IMR-90 (cell line): Measurements from ENCODE around the gene EPN1. TPM values are rescaled to one million over a fixed set of nuclear protein-coding genes. Genes with fewer than 3 reads are reported as not detected.

Experiments used
- ATAC-seq: fragments of 200-7000 bp; cut with Tn5 transposase; 2 replicates; pipeline ENCODE4 v1.9.1; 2020; ENCODE audit warnings: low read depth, mild to moderate bottlenecking, moderate library complexity
- BruUV-seq: library from RNA; stranded (reverse); fragments of 400-500 nt; replicated peaks from 2 replicates; lab custom pipeline; 2021; lab: Mats Ljungman, UMichigan
- CTCF ChIA-PET: fragments of 300-600 bp; formaldehyde crosslinking; extraction: SDS; loops from one replicate; lab custom pipeline; 2021; ENCODE audit warnings: antibody characterized with exemption; lab: Yijun Ruan, JAX
- POLR2A ChIA-PET: fragments of 300-600 bp; sonication (Branson Sonifier 250); formaldehyde crosslinking; loops from one replicate; lab custom pipeline; 2022; ENCODE audit warnings: antibody characterized with exemption; ENCODE audit not compliant: unreplicated experiment; lab: Charles Lee
- DNase-seq: peaks from one replicate; pipeline ENCODE4 v3.0.0; 2013
- H2AFZ ChIP-seq: replicated peaks from 2 replicates; pipeline ENCODE3; 2013; ENCODE audit warnings: low read length, mild to moderate bottlenecking; ENCODE audit not compliant: poor library complexity
- H2AK5ac ChIP-seq: 2 replicates; pipeline ENCODE4 v1.6.1; 2013; ENCODE audit warnings: low read depth, low read length, inconsistent platforms
- H2AK9ac ChIP-seq: replicated peaks from 2 replicates; pipeline ENCODE3; 2013; ENCODE audit warnings: mild to moderate bottlenecking, low read depth, low read length, moderate library complexity; ENCODE audit not compliant: poor library complexity
- H2BK120ac ChIP-seq: 2 replicates; pipeline ENCODE4 v1.6.1; 2013; ENCODE audit warnings: low read depth, low read length, inconsistent platforms
- H2BK15ac ChIP-seq: 3 replicates; pipeline ENCODE4 v1.6.1; 2013; ENCODE audit warnings: low read depth, low read length, inconsistent platforms
- H2BK20ac ChIP-seq: 2 replicates; pipeline ENCODE4 v1.6.1; 2013; ENCODE audit warnings: low read depth, mild to moderate bottlenecking, inconsistent platforms, low read length, moderate library complexity
- H2BK5ac ChIP-seq: 2 replicates; pipeline ENCODE4 v1.6.1; 2013; ENCODE audit warnings: mild to moderate bottlenecking, low read depth, low read length, inconsistent platforms; ENCODE audit not compliant: poor library complexity, severe bottlenecking
- H3K14ac ChIP-seq: replicated peaks from 2 replicates; pipeline ENCODE4 v1.6.1; 2013; ENCODE audit warnings: low read depth, low read length, inconsistent platforms
- H3K18ac ChIP-seq: 2 replicates; pipeline ENCODE4 v1.6.1; 2013; ENCODE audit warnings: low read depth, low read length, control low read depth
- H3K23ac ChIP-seq: 2 replicates; pipeline ENCODE4 v1.6.1; 2013; ENCODE audit warnings: low read depth, low read length, inconsistent platforms
- H3K27ac ChIP-seq: 2 replicates; pipeline ENCODE4 v1.5.1; 2013; ENCODE audit warnings: mild to moderate bottlenecking, control low read depth, low read length; ENCODE audit not compliant: insufficient read depth
- H3K27me3 ChIP-seq: 2 replicates; pipeline ENCODE4 v1.6.1; 2013; ENCODE audit warnings: low read length; ENCODE audit not compliant: control insufficient read depth, insufficient read depth
- H3K36me3 ChIP-seq: 2 replicates; pipeline ENCODE4 v1.6.1; 2013; ENCODE audit warnings: low read length, mixed read lengths; ENCODE audit not compliant: control insufficient read depth, insufficient read depth
- H3K4ac ChIP-seq: 2 replicates; pipeline ENCODE4 v1.6.1; 2013; ENCODE audit warnings: low read depth, low read length, inconsistent platforms
- H3K4me1 ChIP-seq: 2 replicates; pipeline ENCODE4 v1.6.1; 2013; ENCODE audit warnings: low read length, mixed read lengths; ENCODE audit not compliant: control insufficient read depth, insufficient read depth
- H3K4me2 ChIP-seq: 2 replicates; pipeline ENCODE4 v1.6.1; 2013; ENCODE audit warnings: low read depth, mild to moderate bottlenecking, control low read depth, low read length, moderate library complexity
- H3K4me3 ChIP-seq: 2 replicates; pipeline ENCODE4 v1.5.1; 2013; ENCODE audit warnings: low read depth, mild to moderate bottlenecking, control low read depth, low read length, moderate library complexity; ENCODE audit not compliant: insufficient read depth
- H3K56ac ChIP-seq: 2 replicates; pipeline ENCODE4 v1.6.1; 2013; ENCODE audit warnings: low read length, inconsistent platforms; ENCODE audit not compliant: insufficient read depth; ENCODE audit errors: extremely low read depth
- H3K79me1 ChIP-seq, 2 experiments: 2 replicates each; pipeline ENCODE4 v1.6.1; 2013; ENCODE audit warnings: low read length in 2 of 2, inconsistent platforms in 1 of 2, low read depth in 1 of 2
- H3K9ac ChIP-seq: 2 replicates; pipeline ENCODE4 v1.6.1; 2013; ENCODE audit warnings: low read depth, low read length, control low read depth
- H3K9me1 ChIP-seq: 2 replicates; pipeline ENCODE4 v1.6.1; 2013; ENCODE audit warnings: low read length, inconsistent platforms; ENCODE audit not compliant: insufficient read depth
- H3K9me3 ChIP-seq: 2 replicates; pipeline ENCODE4 v1.6.1; 2013; ENCODE audit warnings: low read length; ENCODE audit not compliant: control insufficient read depth, insufficient read depth
- H4K20me1 ChIP-seq: 2 replicates; pipeline ENCODE4 v1.6.1; 2013; ENCODE audit warnings: low read length, inconsistent platforms; ENCODE audit not compliant: insufficient read depth
- H4K5ac ChIP-seq: 2 replicates; pipeline ENCODE4 v1.6.1; 2013; ENCODE audit warnings: mild to moderate bottlenecking, low read depth, low read length, control low read depth
- H4K8ac ChIP-seq, 2 experiments: 2 replicates each; pipeline ENCODE4 v1.6.1; 2013; ENCODE audit warnings: low read depth in 2 of 2, low read length in 2 of 2, control low read depth in 1 of 2, inconsistent platforms in 1 of 2
- H4K91ac ChIP-seq: 2 replicates; pipeline ENCODE4 v1.6.1; 2013; ENCODE audit warnings: low read depth, low read length, inconsistent platforms; ENCODE audit not compliant: insufficient read depth
- BHLHE40 ChIP-seq: fragments of 150-350 bp; IDR thresholded peaks from 2 replicates; pipeline ENCODE4 v1.6.1; 2016; ENCODE audit warnings: mild to moderate bottlenecking, low read depth, low read length
- CEBPB ChIP-seq: IDR thresholded peaks from 2 replicates; pipeline ENCODE4 v1.6.1; 2012; ENCODE audit warnings: low read depth, low read length, improper control_type of control experiment
- CHD1 ChIP-seq: IDR thresholded peaks from 2 replicates; pipeline ENCODE4 v1.6.1; 2012; ENCODE audit warnings: low read depth, low read length, improper control_type of control experiment
- CTCF ChIP-seq: conservative IDR thresholded peaks from 2 replicates; pipeline ENCODE4 v1.5.1; 2012; ENCODE audit warnings: mild to moderate bottlenecking, low read depth, low read length, improper control_type of control experiment
- FOS ChIP-seq: fragments of 150-350 bp; IDR thresholded peaks from 2 replicates; pipeline ENCODE4 v1.6.1; 2016; ENCODE audit warnings: low read depth, low read length
- MAFK ChIP-seq: IDR thresholded peaks from 2 replicates; pipeline ENCODE4 v1.6.1; 2012; ENCODE audit warnings: low read depth, low read length, improper control_type of control experiment
- MAZ ChIP-seq: IDR thresholded peaks from 2 replicates; pipeline ENCODE4 v1.6.1; 2012; ENCODE audit warnings: low read depth, mild to moderate bottlenecking, low read length, improper control_type of control experiment, moderate library complexity, borderline replicate concordance
- MXI1 ChIP-seq: IDR thresholded peaks from 2 replicates; pipeline ENCODE4 v1.6.1; 2012; ENCODE audit warnings: low read depth, mild to moderate bottlenecking, low read length, moderate library complexity, borderline replicate concordance
- NFE2L2 ChIP-seq: fragments of 150-350 bp; IDR thresholded peaks from 2 replicates; pipeline ENCODE4 v1.6.1; 2016; ENCODE audit warnings: low read depth, mild to moderate bottlenecking, low read length
- POLR2A ChIP-seq: IDR thresholded peaks from 2 replicates; pipeline ENCODE4 v1.6.1; 2012; ENCODE audit warnings: mild to moderate bottlenecking, low read depth, low read length
- RAD21 ChIP-seq: IDR thresholded peaks from 2 replicates; pipeline ENCODE4 v1.6.1; 2012; ENCODE audit warnings: low read length, improper control_type of control experiment
- RCOR1 ChIP-seq: IDR thresholded peaks from 2 replicates; pipeline ENCODE4 v1.6.1; 2012; ENCODE audit warnings: mild to moderate bottlenecking, low read length, improper control_type of control experiment; ENCODE audit not compliant: insufficient replicate concordance
- RFX5 ChIP-seq: IDR thresholded peaks from 2 replicates; pipeline ENCODE4 v1.8.0; 2012; ENCODE audit warnings: low read depth, mild to moderate bottlenecking, low read length, moderate library complexity
- SMC3 ChIP-seq: fragments of 150-350 bp; IDR thresholded peaks from 2 replicates; pipeline ENCODE4 v1.6.1; 2016; ENCODE audit warnings: low read depth, mild to moderate bottlenecking, antibody characterized with exemption, low read length, moderate library complexity
- WGBS, 2 experiments: methylation state at CpG; one replicate each; pipeline versions ENCODE4 v1.1.5 to v1.1.7; 2013; ENCODE audit warnings: missing lambda C conversion rate in 2 of 2; ENCODE audit not compliant: insufficient read length in 1 of 2; ENCODE audit errors: extremely low coverage in 2 of 2; 5-methylcytosine and 5-hydroxymethylcytosine counted together
- dilution Hi-C: fragments of 300-500 bp; cut with HindIII; formaldehyde crosslinking; loops from one replicate; pipeline ENCODE4 v1.14.3; 2018; ENCODE audit warnings: low sequenced_read_pairs; ENCODE audit not compliant: unreplicated experiment
- in situ Hi-C: fragments of 300-500 bp; cut with MboI; formaldehyde crosslinking; loops from 3 replicates; pipeline ENCODE4 v1.14.3; 2019; ENCODE audit warnings: low sequenced_read_pairs, inconsistent platforms, mixed read lengths
- intact Hi-C: fragments of 100-400 bp; cut with micrococcal nuclease; formaldehyde crosslinking; loops from 2 replicates; pipeline ENCODE4 v1.10.0; 2022
- polyA plus RNA-seq, 3 experiments: library from polyadenylated mRNA; depleted of rRNA; stranded (reverse); fragments of >200 nt; gene quantifications; 2 replicates each; pipeline ENCODE4 v1.2.3, GENCODE V29; 2012; ENCODE audit warnings: low replicate concordance in 1 of 3
- total RNA-seq: library from RNA; depleted of rRNA; stranded (reverse); fragments of >200 nt; gene quantifications from 2 replicates; pipeline ENCODE4 v1.2.3, GENCODE V29; 2012
- TF ChIP-seq, protein P1 (sequence below): fragments of 150-350 bp; IDR thresholded peaks from 2 replicates; pipeline ENCODE4 v1.6.1; 2016; ENCODE audit warnings: low read depth, mild to moderate bottlenecking, low read length, moderate library complexity, borderline replicate concordance
- TF ChIP-seq, protein P2 (sequence below): fragments of 150-350 bp; IDR thresholded peaks from 2 replicates; pipeline ENCODE4 v1.6.1; 2017; ENCODE audit warnings: mild to moderate bottlenecking, antibody characterized with exemption, low read length, low read depth

Gene EPN1
- total and polyA plus RNA-seq, 2 of the 4 experiments (the other 2 are of a cell fraction), result 19.0 to 122 TPM

DNA sequence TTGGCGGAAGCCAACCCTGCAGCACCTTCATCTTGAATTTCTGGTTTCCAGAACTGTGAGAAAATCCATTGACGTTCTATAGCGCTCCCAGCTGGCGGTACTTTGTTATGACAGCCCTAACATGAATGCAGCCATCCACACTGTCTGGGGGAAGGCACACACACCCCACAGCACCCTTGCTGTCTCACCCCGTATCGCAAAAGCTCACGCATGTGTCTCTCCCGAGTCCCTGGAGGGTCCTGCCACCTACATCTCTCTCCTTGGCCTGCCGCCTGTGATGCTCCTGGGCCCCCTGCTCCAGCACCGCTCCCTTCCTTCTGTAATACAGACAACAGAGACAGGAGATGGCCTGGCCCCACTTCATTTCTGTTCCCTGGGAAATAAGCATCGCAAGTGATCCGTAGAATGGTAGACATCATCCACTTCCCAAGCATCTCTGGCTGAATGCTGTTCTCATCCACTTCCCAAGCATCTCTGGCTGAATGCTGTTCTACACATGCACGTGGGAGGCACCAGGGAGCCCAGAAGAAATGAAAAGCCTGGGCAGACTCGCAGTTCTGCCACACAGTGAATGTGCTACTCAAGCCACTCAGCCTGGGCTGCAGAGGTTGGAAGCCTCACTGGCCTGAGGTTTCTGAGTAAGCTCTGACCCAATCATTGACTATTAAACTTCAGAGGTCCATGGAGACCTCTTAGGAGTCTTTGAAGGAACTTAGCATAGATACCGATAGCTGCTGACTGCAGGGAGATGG is 29.6 kb downstream of the EPN1 start:
- H3K4me2 ChIP-seq, result no peak overlapping the region
- dilution Hi-C loops (no loop called here), in situ Hi-C loops (no loop called here), intact Hi-C loops (no loop called here)
- H4K8ac ChIP-seq, result no peak overlapping the region
- ATAC-seq, result no peak
- H2AFZ ChIP-seq, result no peak overlapping the region
- CTCF ChIA-PET, result no interaction called here
- H3K56ac ChIP-seq, result no peak overlapping the region
- H3K27ac ChIP-seq, result no peak overlapping the region
- no peak overlapping the region for H2AK5ac ChIP-seq
- H3K23ac ChIP-seq, result no peak overlapping the region
- peaks cover 11% of the 10 kb centered on the region for H3K36me3 ChIP-seq
- no TSS peak for BruUV-seq
- no peaks in the 10 kb centered on the region for H3K79me1 ChIP-seq
- H2AK9ac ChIP-seq, result no peak overlapping the region
- no peak overlapping the region for H2BK5ac ChIP-seq
- no peak overlapping the region for H3K4ac ChIP-seq
- POLR2A ChIA-PET, result no interaction called here
- no peaks in the 10 kb centered on the region for H3K27me3 ChIP-seq
- H3K18ac ChIP-seq, result no peak overlapping the region
- H4K91ac ChIP-seq, result no peak overlapping the region
- H2BK20ac ChIP-seq, result no peak overlapping the region
- H4K20me1 ChIP-seq, result no peaks in the 10 kb centered on the region; the same call in 1 of the 2 replicates
- no peak overlapping the region for H2BK120ac ChIP-seq
- H3K4me1 ChIP-seq, result no peaks in the 10 kb centered on the region
- no peak overlapping the region for H3K9ac ChIP-seq
- H3K9me1 ChIP-seq, result no peaks in the 10 kb centered on the region
- H3K4me3 ChIP-seq, result no peak overlapping the region
- H3K14ac ChIP-seq, result no peak overlapping the region
- no peak for DNase-seq
- H4K5ac ChIP-seq, result no peak overlapping the region
- no peak overlapping the region for H2BK15ac ChIP-seq
- no peak for TF ChIP-seq RCOR1
- TF ChIP-seq CHD1, result no peak
- TF ChIP-seq POLR2A, result no peak
- TF ChIP-seq RFX5, result no peak
- no peak for TF ChIP-seq CEBPB
- TF ChIP-seq, protein P1, sequence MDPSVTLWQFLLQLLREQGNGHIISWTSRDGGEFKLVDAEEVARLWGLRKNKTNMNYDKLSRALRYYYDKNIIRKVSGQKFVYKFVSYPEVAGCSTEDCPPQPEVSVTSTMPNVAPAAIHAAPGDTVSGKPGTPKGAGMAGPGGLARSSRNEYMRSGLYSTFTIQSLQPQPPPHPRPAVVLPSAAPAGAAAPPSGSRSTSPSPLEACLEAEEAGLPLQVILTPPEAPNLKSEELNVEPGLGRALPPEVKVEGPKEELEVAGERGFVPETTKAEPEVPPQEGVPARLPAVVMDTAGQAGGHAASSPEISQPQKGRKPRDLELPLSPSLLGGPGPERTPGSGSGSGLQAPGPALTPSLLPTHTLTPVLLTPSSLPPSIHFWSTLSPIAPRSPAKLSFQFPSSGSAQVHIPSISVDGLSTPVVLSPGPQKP, result no peak
- no peak for TF ChIP-seq MXI1
- TF ChIP-seq, protein P2, sequence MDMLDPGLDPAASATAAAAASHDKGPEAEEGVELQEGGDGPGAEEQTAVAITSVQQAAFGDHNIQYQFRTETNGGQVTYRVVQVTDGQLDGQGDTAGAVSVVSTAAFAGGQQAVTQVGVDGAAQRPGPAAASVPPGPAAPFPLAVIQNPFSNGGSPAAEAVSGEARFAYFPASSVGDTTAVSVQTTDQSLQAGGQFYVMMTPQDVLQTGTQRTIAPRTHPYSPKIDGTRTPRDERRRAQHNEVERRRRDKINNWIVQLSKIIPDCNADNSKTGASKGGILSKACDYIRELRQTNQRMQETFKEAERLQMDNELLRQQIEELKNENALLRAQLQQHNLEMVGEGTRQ, result no peak
- no peak for TF ChIP-seq BHLHE40
- no peak for TF ChIP-seq RAD21
- TF ChIP-seq NFE2L2, result no peak
- TF ChIP-seq SMC3, result no peak
- no peak for TF ChIP-seq CTCF
- TF ChIP-seq FOS, result no peak
- no peak for TF ChIP-seq MAFK
- TF ChIP-seq MAZ, result no peak
- peaks cover 5% of the 10 kb centered on the region for H3K9me3 ChIP-seq
- WGBS, 2 experiments, result 96% methylated on average over 5 of the region's 15 CpGs; no CpG with 5 or more reads in 1 of the 2 experiments
